ENCODE measurements around the gene TPH2.

Gene TPH2

DNA sequence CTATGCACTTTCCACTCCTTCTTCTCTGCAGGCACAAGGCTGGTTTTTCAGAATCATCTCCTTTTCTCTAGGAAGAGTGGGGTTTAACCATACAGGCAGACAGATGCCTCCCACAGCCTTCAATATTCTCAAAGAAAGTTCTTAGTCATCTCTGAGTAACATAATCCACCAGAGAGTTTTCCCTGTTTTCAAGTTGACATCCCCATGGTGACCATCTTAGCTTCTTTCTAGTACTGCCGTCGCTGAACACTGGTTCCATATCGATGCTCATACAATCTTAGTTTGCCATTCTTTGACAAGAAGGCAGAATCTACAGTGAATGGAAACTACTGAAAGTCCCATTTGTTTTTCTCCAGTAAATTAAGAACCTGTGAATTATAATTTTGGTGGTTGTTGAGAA lies 28.6 kb downstream of the TPH2 start:
- DNase-seq, result no peak

DNA sequence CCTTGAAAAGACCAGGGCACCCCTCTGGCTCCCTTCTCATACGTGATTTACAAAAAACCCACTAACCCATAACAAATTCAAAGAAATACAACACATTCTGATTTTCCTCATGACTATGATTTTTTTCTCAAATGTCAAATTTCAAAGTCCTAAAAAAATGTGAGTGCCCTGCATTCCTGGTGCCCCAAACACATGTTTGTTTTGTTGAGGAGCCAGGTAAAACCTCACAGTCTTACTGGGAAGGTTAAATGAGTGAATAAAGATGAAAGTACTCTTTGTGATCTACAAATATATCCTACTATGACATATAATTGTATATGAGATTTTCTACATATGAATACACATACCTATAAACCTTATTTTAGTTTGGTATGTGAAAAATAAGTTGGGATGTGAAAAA lies 30.7 kb downstream of the TPH2 start:
- no peak for DNase-seq

DNA sequence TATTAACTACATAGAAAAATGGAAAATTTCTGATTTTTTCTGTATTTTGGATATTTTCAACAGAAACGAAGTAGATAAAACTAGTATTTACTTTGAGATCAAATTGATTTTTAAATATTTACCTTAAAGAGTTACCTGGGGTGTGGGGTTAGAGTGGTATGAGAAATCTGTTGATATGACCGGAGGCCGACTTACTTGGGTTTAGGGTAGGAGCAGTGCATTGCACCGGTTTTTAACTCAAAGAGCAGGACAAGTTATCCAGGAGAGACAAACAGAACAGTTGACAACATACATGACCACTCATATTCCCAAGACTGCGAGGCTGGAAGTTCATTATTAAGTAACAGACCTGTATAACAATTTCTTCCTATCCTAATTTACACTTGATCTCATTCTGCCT lies 31.4 kb downstream of the TPH2 start:
- DNase-seq, result no peak

DNA sequence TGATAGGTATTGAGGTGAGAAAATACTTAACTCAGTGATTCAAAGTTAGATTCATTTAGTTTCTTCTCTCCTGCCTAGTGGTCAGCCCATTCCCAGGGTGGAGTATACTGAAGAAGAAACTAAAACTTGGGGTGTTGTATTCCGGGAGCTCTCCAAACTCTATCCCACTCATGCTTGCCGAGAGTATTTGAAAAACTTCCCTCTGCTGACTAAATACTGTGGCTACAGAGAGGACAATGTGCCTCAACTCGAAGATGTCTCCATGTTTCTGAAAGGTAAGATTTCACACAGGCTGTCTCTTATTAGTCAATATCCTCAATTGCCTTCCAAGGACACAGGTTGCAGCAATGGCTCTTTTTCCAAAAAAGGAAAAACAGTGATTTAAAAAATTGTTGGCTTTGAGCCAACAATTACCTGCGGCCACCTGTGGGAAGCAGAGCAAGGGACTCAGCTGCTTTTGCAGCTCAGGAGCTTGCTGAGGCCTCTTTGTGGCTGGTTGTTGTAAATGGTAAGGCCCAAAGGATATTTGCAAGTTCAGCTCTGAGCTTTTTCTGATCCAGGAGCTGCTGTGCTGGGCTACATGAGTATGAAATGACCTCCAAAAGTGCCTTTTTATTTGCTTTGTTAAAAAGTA lies 33.9 kb downstream of the TPH2 start:
- no peak for DNase-seq

DNA sequence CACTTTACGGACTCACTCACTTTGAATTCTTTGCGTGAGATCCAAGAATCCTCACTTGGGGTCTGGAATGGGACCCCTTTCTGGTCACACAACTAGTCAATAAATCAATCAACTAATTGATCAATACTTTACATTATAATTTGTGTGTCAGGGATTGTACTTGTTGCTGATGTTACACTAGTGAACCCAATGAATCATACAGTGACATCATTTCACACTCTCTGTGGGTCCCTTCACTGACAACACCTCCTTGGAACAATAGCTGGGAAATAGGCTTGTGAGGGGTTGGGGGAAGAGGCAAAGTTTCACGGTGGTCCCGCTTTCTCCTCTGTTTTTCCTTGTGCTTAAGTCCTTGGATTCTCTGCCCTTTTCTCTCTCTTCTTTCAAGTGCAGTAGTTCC lies 35.0 kb downstream of the TPH2 start:
- DNase-seq, result no peak

DNA sequence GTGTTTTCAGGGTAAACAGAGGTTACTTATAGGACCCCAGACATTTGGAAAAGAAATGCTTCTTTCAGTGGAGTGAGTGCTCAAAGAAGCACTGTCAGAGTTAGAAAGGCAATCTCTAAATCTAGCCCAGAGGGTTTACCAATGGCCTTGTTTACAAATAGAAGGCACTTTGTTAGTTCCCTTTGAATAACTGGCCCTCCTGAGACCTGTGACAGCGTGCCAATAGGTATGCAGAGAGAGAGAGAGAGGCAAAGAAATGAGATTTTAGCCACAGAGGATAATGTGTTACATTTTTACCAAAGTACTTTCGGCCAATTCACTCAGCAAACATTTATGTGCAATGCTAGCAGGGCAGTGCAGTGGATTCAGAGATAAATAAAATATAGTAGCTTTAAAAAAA lies 41.9 kb downstream of the TPH2 start:
- no peak for DNase-seq

DNA sequence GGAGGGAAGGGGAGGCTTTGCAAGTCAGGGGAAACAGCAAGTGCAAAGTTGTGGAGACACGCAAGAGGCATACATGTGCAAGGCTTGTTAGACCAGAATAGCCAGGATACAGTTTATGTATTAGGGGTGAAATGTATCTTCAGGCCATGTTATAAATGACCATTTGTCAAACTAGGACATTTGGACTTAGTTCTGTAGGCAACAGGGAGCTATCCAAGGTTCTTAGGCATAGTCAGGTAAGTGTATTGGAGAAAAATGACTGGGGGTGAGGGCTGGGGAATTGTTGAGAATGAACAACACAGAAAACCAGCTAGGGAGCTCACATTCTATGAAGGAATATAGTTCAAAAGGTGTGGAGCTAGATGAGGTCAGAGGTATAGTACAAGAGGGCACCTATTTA lies 42.5 kb downstream of the TPH2 start:
- DNase-seq, result no peak

DNA sequence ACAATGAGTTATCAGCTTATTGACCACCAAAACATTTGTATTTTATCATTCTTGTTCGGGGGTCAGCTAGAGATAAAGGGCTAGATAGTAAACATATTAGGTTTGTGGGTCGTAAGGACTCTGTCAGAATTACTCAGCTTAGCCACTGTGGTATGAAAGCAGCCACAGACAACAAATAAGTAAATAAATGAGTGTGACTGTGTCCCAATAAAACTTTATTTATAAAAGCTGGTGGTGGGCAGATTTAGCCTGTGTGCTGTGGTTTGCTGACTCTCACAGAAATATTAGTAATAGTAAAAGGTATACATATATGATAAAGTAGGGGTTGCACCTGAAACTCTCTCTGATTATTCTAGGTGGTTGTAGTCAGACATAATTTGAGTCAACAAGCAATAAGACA lies 56.1 kb downstream of the TPH2 start:
- DNase-seq, result no peak

DNA sequence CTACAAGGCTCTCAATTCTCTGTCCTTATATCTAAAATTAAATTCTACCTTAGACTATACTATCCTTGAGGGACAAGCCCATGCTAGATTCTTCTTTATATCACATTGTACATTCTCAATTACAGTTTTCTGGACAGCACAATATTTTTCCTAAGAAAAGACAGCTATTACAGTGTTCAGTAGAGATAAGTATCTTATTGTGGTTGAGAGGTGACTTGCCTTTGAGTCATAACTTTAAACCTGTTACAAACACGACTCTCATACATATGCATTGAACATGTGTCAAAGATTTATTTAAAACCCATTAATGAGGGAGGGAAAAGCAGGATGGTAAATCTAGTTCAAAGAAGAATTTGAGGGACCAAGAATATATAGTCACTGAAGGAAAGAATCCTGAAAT lies 61.1 kb downstream of the TPH2 start:
- no peak for DNase-seq

DNA sequence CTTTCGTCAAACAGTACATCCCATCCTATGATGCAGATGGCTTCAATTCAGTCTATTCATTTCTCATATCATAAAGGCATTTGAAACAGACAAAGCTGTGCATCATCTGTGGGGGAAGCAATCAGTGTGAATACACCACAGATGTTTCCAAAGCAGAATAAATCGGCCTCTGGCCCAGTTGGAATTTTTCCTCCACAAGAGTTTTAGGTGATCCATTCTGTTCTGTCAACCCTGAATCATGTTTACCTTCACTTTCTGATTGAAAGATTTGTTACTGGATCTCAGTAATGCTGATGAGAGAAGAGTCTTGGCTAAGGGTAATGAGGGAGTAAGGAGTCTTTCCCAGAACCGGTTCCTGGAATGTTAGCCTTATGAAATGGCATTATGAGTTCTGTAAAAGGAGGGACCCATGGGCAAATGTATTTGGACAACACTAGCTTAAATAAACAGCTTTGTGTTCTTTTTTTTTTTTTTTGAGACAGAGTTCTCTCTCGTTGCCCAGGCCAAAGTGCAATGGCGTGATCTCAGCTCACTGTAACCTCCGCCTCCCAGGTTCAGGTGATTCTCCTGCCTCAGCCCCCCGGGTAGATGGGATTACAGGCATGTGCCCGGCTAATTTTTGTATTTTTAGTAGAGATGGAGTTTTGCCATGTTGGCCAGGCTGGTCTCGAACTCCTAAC lies 62.5 kb downstream of the TPH2 start:
- no peak for DNase-seq

DNA sequence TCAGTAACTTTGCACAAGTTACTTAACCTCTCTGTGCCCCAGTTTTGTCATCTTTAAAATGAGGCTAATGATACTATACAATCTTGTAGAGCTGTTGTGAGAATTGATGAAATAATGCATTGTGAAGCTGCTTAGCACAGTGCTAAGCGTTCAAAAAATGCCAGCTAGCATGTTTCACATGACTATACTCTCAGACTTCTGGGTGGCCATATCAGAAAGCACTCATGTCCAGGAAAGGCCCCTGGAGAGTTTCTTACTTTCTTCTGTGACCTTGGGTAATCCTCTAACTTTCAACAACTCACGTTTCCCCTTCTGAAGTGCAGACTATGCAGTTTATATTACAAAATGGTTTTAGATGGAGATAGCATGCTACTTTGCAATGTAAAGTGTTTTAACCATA lies 68.1 kb downstream of the TPH2 start:
- DNase-seq, result no peak

DNA sequence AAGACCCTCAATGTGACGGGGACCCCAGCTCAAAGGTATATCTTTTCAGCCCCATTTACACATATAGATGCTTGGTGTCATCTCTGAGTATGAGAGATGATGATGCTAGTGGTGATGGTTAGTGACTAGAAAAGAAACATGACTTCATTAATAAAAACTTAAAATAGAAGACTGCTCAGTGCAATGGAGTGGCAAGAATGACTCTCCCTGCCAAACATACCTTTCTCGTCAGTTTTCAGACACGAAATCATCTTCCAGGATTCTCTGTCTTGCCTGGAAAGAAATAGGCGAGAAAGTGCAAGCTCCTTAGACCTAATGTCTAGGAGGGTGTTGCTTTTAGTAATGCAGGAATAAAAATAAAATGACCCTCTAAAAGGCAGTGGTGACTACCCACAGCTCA lies 71.7 kb downstream of the TPH2 start:
- DNase-seq, result no peak

DNA sequence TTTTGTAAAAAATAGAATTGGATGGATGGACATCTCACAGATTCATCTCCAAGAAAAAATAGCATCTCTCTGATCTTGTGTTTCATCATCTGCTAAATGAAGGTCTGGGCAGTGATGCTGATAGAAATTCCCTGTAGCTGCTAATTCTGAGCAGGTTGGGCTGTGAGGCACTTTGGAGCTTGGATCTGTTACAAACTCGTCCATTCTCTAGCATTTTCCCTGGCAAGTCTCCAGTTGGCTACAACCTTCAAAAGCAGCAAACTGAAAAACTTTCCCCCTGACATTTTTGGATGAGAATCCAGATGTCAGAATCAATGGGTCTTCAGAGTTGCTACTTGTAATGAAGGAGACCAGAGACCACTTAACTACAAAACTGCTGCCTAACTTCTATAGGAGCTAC lies 72.7 kb downstream of the TPH2 start:
- no peak for DNase-seq

DNA sequence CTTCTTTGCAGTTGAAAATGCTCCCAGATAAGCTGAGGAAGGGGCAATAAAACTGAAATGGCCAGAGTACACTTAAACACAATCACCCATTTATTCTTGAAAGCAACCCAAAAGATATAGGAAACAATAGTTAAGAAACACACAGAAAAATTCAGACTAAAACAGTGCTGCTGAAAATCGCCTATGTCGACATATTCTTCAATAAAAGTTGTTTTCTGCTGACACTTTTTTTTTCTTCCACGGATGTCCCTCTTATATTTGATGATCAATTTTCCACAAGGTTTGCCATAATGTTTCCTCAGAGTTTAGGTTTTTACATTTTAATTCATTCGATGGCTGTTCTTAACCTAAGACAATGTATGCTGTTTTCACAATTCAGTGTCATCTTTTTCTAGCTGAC lies 74.2 kb downstream of the TPH2 start:
- no peak for DNase-seq

DNA sequence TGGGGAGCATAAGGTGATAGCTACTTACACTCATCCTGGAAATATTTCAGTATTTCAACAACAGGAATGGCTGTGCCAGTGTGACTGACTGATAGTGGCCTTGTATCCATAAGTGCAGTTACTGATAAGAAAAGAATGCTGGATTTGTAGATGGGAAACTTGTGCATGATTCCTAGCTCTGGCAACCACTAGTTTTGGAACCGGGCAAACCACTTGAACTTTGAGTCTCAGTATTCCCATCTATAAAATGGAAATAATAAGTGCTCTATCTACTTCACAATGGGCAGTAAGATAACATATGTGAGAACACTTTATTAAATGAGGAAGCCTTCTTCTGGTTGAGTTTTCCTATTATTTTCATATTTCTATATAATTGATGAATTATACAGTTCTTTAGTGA lies 77.2 kb downstream of the TPH2 start:
- DNase-seq, result no peak

DNA sequence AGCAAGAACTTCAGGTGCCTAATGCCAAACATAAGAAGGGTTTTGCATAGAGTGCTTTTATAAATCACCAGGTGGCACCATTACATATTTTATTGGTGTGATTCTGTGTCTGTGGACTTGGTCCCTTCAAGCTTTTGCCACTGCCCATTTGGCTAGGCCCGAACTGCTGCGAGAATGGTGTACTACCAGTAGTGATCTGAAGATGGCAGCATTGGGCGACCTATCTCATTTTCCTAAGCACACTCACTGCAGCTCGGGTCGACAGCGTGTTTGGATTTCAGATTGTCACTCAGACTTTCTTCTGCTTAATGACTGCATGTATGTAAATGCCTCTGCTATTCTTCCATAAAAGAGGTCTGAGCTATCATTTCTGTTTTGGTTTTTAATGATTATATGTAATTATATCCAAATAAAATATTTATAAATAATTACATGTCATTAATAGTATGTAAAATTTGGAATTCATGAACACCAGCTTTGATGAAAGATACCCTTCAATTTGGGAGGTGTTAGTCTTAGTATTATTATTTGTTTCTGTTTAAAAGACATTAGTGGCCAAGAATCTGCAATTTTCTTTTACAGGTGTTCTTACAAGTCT lies 78.5 kb downstream of the TPH2 start:
- peak in 3 of 4 experiments; percentile 2 to 23 (median 13) for DNase-seq

DNA sequence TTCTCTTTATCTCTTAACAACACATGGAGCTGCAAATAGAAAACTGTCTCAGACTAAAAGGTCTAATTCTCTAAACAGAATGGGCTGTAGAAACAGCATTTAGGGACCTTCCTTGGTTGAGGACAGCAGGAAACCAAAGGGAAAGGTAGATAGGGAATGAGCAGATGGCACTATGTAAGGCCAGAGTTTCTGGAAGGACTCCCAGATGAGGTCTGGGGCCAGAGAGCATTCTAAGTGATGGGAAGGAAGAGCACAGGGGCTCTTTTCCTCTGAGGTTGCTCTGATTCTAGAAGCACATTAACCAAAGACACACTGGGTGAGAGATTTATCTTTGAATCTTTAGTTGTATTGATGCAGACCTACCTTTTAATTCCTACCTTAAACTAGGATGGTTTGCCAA lies 79.4 kb downstream of the TPH2 start:
- DNase-seq, result no peak

DNA sequence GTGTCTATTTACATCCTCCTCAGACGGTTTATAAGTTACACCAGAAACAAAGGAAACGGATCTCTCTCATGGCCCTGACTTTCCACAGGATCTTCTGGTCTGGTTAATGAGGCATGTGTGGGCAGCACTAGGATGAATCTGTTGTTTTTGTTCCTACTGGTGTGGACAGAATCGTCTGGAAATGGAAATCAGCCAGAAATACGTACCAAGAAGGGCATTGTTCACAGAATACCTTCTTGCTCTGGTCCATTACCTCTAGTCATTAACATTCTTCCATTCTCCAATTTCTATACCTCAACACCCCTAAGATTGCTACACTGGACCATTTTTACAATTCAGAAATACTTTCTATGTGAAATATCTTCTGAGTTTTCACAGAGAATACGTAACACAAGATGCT lies 86.0 kb downstream of the TPH2 start:
- DNase-seq, result no peak

DNA sequence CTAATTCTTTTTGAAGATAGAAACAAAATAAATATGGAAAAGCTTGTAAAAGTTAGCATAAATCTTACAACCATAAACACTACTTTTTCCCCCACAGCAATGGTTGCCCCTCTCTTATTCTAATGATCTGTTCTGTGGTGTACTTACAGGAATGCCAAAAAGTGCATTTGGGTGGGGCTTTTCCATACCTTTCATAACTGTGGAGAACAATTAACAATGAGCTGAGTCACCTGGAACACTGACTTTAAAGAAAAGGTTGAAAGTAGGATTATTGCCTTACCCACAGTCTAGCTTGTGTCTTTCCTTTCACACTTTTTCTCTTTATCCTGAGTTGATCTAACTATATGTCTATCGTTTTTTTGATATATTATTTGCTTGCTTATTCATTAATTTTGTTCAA lies 86.9 kb downstream of the TPH2 start:
- no peak for DNase-seq

DNA sequence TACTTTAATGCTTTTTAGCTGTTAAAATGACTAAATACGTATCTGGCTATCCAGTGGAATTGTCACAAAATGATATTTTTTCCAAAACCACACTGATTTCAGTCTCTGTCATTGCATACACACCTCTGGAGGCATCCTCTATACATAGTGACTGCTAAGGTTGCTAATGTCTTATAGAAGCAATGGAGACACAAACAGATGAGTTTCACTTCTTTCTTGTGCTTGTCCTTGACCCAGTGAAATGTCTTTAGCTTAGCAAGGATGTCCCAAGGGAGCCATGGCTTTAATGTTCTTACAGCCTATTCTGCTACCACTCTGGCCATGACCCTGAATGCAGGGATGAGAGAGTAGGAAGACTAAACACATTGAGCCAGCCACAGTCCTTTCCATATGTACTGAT lies 90.3 kb downstream of the TPH2 start:
- no peak for DNase-seq

DNA sequence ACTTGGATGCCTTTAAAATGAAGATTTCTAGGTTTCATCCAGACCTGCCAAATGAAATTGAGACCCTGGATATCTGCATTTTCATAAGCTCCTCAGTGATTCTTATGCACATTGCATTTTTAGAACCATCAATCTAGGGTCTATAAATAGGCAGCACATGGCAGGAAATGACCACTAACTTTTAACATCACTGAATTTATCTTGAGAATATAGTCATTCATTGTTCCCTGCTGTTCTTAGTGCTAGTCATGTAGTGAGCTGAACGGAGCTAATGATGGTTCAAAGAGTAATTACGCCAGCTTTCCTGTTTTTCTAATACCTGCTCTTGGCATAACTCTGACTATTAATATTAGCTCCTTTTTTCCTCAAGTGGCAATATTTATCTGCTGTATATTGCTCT lies 91.6 kb downstream of the TPH2 start:
- no peak for DNase-seq

DNA sequence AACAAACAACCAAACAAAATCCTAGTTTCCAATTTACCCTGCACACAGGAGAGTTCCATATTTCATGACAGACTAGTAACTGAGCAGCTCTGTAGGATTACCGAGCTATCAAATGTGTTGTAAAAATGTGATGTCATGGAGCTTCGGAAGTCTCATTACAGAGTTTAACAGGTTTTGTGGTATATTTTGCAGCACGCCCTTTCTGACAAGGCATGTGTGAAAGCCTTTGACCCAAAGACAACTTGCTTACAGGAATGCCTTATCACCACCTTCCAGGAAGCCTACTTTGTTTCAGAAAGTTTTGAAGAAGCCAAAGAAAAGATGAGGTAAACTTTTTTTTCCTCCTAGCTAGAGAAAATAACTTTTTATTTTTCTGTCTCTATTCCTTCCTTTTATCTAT lies 92.4 kb downstream of the TPH2 start:
- no peak for DNase-seq

DNA sequence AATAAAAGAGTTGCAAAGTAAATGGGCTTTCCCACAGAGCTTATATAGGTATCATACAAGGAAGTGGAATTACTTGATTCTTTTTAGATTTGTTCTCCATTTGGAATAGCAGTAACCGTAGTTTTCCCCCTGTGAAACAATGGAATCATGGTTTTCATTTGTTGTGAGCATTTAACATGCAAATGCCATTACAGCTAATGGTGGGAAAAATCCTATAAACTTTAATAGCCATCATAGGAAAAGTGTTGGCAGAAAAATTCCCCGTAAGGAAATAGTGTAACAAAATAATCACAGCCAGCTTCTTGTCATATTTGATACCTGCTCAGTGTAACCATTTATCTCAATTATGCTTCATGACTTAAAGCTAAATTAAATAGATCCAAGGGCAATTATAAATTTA lies 95.3 kb downstream of the TPH2 start:
- no peak for DNase-seq

DNA sequence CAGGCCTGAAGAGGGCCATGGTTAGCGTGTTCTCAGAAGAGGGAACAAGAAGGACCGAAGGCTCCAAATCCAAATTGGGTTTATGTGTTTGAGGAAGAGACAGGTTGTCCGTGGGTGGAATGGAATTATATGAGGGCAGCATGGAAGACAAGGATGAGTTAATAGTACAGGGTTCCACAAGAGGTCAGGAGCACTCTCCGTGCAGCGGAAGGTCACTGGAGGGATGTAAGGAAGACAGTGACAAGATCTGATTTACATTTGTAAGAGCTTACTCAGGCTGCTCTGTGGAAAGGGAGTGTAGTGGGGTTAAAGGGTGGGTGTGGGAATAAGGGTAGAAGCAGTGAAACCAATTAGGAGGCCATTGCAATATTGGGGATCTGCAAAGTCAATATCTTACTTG lies 97.0 kb downstream of the TPH2 start:
- no peak for DNase-seq

DNA sequence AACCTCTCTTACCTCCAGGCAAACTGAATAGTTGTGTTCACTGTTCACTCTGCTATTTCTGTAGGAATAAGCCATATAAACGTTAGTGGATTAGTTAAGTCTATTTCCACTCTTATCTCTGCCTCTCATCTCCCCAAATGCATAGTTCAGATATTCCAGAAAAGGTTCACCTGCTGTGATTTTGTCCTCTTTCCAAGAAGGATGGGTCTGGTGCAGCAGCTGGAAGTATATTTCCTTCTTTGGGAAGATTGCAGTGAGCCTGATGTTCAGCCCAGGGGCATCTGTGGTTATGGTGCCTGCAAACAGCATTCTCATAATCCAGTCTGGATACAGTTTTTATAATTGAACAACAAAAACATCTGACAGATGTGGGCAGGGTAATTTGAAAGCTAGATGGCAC lies 97.7 kb downstream of the TPH2 start:
- no peak for DNase-seq
